NOMO-1 treated with DMSO at 0.1 percent for 48 hours (cell line): ENCODE data around the gene RHOBTB3.

Source experiments
- DNase-seq: peaks from one replicate; lab custom pipeline; 2025; ENCODE audit not compliant: unreplicated experiment; lab: John Stamatoyannopoulos, UW

Gene RHOBTB3

DNA sequence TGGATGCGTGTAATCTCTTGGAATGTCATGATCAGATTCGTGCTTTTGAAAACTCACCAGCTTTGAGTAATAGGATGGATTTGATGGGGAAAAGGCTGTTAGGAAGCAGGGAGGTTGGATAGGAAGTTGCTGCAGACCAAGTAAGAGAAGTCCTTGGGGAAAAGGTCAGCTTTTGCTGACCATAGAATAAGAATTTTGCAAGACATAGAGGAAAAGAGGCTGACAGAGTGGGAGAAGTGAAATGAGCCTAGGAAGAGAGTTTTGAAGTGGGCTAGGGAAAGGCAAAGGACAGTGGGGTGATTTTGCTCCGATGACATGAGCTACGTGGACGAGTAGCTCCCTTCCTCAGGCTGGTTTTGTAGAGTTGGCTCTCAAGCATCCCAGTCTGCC, 31.5 kb downstream of the RHOBTB3 start:
- DNase-seq, result no peak

DNA sequence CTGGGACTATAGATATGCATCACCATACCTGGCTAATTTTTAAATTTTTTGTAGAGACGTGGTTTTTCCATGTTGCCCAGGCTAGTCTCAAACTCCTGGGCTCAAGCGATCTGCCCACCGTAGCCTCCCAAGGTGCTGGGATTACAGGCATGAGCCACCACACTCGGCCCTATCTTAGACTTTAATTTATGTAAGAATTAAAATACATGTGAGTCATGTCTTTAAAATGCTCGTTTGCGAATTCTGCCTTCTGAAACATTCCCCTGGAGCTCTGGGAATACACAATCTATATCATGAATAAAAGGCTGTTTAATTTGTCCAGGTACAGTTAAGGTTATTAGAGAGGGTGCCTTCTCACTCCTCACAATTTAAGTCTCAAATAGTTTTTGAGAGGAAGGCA, 32.8 kb downstream of the RHOBTB3 start:
- no peak for DNase-seq

DNA sequence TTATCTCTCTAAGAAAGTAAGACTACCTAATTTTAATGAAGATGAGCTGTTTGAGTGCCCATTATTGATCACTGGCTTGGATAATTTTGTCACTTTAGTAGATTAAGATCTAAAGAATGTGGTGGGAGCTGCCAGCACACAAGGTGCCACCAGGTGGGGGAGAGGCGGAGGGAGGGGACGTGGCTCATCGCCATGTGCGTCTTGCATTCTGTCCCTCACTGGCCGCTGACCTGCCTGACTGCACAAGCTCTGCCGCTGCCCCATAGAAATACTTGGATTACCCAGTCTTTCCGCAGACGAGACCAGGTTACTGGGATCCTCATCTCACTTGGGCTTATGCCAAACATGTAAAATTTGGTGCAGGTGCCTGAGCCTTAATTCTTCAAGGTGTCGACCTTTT, 37.6 kb downstream of the RHOBTB3 start:
- no peak for DNase-seq

DNA sequence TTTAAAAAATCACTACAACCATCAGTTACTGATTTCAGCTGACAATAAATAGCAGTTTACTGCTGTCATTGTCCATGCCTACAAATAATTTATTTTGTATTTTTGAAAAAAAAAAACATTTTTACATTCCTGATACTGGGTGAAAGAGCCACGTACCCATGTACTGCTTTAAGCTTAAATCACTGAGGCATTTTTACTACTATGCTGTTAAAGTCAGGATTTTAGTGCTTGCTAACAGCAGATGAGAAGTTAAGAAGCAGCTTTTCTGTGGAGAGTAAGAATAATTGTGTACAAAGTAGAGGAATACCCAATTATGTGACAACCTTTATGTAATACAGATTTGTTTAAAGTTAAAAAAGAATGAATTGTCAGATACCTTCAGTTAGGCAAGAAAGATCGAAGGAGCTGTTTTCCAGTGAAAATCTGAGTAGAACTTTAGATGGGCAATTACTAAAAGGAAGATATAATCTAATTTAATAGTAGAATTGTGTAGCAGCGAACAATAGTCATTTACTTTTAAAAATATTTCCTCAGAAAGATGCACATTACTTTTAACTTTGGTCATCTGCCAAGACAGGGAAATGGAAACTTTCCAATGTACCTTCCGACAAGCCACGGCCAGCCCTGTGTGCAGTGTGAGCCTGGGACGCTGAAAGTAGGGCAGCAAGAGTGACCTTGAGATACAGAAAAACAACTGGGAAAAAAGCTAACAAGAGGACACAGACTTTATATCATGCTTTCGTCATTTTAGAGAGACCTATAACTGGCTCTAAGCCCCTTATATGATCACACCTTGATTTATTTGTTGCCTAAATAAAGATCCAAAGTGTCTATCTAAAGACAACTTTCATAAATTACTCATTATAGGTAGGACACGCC, 39.9 kb downstream of the RHOBTB3 start:
- no peak for DNase-seq

DNA sequence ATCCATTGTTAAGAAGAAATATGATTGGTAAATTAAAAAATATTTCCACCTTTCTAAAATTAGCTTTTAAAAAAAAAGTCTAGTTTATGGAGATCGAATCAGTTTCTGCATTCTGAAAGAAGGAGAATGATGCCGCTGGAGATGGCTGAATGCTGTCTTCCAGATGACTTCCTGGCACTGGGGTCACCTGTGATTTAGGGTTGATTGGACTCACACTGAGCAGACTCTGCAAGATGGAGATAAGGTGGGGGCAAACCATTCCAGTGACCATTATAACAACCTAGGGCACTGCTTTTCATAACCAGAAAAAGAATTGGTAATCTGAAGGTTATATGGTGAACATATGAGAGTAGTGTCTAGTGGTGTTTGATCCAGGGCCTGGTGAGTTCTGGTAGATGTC, 40.8 kb downstream of the RHOBTB3 start:
- no peak for DNase-seq

DNA sequence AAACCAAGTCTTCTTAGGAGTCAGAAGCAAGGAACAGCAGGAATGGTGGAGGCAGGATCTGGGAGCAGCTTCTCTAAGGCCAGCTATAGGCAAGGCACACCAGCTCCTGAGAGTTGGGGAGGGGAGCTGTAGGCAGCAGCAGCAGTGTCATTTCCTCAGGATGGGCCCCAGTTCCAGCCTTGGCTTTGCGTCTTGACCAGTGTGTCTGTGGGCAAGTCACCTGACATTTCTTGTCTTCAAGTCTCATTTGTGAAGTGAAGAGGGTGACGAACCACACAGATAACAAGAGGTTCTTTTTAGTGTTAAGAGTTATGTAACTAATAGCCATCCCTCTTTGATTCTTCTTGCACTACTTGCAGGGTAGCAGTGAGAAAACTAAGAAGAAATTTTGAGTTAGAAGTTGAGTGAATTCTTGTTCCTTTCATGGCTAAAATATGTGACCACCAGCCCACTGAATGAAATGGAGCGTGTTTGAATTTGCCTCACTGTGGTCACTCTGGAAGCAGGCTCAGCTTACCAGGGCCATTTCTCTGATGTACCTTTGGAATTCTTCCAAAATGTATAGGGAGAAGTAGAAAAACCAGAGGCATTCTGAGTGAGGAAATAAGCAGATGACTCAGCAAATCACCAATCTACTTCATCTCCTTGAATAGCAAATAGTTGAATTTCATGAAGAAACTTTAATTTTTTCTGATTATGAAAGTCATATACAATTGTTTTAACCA, 42.4 kb downstream of the RHOBTB3 start:
- DNase-seq, result no peak

DNA sequence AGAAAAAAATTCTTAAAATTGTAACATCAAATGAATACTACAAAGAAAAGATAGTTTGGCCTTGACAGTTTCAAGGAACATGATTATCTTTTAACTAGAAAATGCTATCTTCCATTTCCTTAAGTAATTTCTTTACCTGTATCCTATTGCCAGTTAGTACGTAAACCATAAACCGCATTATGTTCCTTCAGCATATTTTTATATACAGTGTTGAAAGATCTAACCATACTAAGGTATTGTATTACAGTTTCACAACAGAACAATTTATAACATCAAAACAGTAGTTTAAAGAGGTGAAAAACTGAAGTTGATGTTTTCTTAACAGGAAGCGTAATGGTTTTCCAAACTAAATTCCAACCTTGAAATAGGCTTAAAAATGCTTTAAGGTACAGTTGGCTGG, 46.3 kb downstream of the RHOBTB3 start:
- no peak for DNase-seq

DNA sequence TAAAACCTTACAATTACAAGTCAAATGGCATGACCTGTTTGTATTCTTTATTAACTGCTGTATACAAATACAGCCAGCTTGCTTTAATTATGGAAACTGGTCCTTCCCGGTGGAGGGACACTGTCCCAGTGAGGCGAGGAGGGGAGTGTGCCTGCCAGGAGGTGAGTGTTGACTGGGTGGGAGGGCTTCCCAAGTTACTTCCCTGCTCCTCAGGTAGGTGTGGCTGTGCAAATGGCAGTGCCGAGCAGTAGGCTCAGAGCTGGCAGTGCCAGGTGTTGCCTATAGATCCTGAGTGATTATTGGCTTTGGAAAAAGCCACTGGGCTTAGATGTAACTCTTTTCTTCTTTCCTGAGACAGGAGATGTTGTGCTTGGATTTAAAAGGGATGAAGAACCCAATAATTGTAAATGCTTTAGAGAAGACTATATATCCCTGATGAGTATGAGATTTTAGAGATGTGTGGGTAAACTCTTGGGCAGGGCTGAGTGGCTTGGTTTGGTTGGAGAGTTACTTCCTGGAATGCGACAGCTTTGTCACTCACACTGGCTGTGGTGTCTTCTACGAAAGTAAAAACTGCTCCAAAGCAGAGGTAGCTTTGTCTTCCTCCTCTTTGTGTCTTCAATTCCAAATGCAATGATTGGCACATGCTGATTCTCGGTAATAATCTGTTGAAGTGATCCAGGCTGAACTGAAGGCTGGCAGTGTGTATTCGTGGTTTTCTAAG, 47.7 kb downstream of the RHOBTB3 start:
- DNase-seq, result no peak

DNA sequence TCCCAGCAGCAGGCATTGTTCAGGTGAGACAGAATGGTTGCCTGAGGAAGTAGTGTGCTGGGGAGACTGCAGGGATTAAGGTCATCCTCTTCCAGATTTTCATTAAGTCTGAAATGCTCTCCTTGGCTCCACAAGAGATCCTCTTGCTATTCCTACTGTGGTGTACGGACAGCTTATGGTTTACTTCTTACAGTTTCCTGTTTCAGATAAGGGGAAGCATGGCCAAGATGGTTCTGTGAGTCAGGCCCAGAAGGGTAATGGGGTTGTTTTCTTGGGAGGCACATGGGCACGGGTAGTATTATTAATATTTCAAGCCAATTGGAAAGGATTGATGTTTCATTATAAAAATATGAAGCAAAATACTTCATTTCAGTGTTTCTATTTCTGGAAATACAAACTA, 48.5 kb downstream of the RHOBTB3 start:
- DNase-seq, result peak; percentile 26

DNA sequence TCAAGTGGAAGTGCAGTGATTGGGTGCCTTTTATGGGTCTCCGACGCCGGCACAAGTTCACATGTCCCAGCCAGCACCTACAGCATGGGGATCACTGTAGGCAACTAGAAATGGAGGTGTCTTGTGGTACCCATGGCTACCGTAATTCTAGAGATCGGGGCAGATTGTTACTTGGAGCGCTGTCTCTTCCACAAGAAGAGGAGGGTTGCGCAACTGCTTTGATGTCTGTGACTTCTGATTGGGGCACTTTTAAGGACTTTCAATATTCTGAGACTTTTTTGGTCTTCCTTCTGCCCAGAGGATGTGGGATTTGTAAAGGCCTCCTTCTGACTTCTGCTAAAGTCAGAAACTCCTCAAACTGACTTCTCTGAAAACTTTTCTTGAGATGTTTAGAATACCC, 49.5 kb downstream of the RHOBTB3 start:
- DNase-seq, result peak; percentile 29

DNA sequence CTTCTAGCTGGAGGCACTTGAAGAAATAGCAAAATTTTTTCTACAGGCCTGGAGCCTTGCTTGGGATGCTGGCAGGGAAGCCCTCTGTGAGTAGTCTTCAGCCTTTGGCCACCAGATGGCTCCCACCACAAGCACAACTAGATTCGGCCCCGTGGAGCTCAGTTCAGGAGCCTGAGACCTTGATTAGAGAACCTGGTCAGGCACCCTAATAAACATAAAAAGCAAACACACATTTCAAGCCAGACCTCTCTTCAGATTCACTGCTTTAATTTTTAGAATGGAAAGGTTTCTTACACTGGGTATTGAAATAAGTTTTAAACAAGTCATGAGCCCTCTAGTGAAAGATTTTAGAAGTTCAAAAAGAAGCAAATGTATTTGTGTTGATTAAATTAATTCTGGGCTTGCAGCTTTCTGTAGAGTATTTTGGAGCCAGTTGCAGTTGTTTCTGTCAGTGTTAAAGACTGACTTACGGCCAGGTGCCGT, 50.0 kb downstream of the RHOBTB3 start:
- peak; percentile 72 for DNase-seq

DNA sequence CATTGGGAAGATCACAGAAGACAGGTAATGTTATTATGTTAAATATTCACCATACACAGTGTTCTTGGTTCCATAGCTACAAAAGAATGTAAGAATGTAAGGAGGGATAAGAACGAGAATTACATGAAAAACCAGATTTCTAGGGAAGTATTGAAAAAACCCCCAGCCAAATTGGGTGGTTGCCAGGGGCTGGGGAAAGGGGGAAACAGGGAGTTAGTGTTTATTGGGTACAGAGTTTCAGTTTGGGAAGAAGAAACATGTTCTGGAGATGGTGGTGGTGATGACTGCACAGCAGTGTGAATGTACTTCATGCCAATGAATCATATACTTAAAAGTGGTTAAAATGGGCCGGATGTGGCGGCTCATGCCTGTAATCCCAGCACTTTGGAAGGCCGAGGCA, 51.0 kb downstream of the RHOBTB3 start:
- no peak for DNase-seq

DNA sequence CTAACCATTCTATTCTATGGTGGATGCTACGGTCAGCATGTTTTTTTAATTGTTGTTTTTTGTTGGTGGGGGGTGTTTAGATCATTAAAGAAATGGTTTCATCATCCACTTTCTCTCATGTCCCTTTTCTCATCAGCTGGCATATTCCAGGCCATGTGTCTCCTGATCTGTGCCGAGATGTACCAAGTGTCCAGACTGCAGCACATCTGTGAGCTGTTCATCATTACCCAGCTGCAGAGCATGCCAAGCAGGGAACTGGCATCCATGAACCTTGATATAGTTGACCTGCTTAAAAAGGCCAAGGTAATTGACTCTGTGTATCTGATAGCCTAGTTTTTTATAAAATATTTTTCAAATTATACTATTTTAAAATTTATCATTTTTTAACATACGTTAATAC, 52.5 kb downstream of the RHOBTB3 start:
- DNase-seq, result no peak

DNA sequence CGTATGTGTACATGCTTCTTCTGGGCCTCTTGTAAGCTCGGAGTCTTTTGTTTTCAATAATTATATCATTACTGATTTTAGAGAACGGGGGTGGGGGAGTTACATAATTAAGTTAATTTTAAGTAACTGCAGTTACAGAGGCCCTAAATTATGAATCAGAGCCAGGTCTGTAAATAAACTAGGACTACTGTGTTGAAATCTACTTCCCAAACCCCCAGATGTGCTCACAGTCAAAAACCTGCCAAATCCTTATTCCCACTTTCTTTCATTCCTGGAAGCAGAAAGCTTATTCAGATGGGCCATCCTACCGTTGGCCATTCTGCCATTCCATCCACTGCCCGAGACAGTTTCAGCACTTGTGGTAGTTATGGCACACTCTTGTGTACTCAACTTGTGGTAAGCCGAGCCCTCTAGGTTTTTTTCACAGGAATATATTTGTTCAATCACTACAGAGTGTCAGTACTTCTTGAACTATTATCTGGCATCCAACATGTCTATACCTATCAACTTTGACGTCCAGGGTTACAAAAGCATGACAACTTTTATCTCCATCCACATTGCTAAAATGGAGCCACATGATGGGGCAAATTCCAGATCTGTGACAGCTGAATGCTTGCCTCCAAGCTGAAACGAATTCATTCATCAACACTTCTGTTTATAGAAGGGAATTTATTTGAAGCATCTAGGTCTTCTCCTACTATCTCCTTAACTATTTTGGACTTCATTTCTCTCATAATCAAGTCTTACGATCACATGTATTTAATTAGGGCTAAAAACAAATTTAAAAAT, 53.6 kb downstream of the RHOBTB3 start:
- DNase-seq, result no peak

DNA sequence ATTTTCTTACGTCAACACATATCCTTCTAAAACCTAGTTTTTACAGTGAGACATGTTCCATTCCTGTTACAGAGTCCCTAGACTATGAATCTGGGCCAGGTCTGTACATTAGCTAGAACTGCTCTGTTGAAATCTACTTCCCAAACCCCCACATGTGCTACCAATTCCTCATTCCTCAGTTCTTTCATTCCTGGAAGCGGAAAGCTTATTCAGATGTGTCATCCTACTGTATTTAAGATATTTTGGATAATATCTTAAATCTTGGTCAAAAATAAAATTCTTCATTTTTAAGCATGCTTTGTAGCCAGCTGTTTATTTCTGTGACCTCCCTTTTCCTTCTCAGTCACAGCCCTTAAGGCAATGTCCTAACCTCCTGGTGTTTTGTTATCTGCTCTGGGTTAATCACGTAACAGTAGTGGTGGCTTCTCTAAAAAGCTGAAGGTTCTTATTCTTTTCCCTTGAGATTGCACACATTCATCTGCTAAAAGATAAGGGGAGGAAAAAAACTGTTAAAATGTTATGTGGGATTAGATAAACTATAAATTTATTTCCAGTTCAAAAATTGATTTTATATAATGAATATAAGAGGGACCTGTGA, 55.8 kb downstream of the RHOBTB3 start:
- DNase-seq, result no peak

DNA sequence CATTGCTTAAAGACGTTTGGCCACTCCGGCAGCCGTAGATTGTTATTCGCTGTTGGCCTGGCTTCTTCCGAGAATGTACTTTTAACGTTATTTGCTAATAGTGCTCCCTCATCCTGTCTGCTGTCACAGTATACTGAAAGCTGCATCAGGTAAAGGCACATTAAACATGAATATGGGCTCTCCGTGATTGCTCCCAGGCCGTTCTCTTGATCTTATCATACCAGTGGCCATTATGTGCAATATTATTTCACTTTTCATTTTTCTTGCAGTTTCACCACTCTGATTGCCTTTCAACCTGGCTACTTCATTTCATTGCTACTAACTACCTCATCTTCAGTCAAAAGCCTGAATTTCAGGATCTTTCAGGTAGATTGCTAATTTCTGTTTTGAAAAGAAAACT, 57.4 kb downstream of the RHOBTB3 start:
- DNase-seq, result no peak

DNA sequence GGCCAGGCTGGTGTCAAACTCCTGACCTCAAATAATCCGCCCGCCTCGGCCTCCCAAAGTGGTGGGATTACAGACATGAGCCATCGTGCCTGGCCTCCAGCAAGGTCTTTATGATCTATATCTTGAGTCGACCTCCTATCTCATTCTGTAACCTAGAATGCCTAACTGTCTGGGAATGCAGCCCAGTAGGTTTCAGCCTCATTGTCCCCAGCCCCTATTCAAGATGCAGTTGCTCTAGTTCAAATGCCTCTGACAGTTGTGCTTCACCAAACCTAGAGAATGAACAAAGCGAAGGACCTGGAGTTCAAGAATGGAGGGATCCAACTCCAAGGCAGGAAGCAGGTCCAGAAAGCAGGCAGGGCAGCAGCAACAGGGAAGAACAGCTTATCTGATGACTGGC, 60.6 kb downstream of the RHOBTB3 start:
- no peak for DNase-seq

DNA sequence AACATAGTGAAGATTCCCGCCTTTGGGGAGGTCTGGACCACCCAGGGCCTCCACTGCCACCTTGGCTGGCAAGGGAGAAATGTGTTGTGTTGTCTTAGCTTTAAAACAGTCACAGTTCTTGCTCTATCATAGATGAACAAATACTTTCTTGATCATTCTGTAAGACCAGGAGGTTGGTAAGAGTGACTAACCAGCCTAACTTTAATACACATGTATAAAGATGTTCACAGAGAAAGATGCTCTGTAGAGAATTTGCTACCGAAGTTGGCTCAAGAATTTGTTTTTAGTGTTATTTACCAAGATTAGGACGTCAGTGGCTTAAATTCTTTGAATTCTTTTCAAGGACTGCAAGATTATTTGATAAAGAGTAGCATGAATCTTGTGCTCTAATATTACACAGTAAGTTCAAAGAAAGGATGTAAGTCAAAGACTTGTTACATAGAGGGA, 63.0 kb downstream of the RHOBTB3 start:
- no peak for DNase-seq

DNA sequence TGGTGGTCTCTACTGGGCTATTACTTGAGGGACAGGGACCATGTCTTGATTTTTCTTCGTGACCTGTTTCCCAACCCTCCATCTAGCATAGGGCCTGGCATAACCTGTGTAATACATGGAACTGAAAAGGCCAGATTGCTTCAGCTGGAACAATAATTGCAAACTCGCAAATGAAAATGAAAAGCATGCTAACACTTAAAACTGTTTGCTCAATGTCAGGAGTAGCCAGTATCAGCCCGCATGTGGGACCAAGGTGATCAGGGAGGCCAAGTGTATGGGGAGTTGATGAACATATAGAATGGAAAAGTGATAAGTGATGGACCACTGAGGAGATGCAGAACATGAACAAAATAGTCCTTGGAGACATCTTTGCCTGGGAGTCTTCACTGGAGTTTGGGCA, 66.2 kb downstream of the RHOBTB3 start:
- no peak for DNase-seq

DNA sequence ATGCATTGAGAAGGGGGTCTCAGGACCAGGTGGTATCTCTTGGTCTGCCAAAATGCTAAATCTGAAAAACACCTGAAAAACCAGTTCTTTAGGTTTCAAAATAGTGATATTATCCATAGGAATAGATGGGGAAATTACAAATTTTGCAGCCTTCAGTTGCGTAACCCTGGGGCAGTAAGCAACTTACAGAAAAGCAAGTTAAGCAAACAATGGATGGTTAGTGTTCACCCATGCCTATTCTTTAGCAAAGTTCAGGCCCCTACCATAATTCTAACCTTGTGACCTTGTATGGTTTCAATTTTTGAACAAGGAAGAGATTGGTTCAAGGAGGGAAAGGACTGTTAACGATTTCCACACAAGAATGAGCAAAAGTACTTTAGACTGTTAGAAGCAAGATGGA, 66.9 kb downstream of the RHOBTB3 start:
- no peak for DNase-seq
